GM12878 (cell line): ENCODE results near the gene CPNE4. TPM values are rescaled to one million over a fixed set of nuclear protein-coding genes. Genes with fewer than 3 reads are reported as not detected.

Experiments used
- ATAC-seq: fragments of 200-7000 bp; cut with Tn5 transposase; 3 replicates; pipeline ENCODE4 v1.9.1; 2020; ENCODE audit warnings: mild to moderate bottlenecking, moderate library complexity
- BruUV-seq: library from RNA; stranded (reverse); fragments of 400-500 nt; replicated peaks from 2 replicates; lab custom pipeline; 2021; lab: Mats Ljungman, UMichigan
- CTCF ChIA-PET: fragments of 300-600 bp; sonication (Branson Sonifier 250); formaldehyde crosslinking; extraction: SDS; loops from one replicate; lab custom pipeline; 2021; ENCODE audit warnings: inconsistent platforms; lab: Yijun Ruan, JAX
- POLR2A ChIA-PET: fragments of 350-600 bp; formaldehyde crosslinking; extraction: SDS; loops from one replicate; lab custom pipeline; 2021; ENCODE audit warnings: inconsistent platforms; lab: Charles Lee
- RAD21 ChIA-PET: fragments of 300-600 bp; sonication (Branson Sonifier 250); formaldehyde crosslinking; loops from one replicate; lab custom pipeline; 2023; ENCODE audit warnings: antibody characterized with exemption; ENCODE audit not compliant: unreplicated experiment; lab: Charles Lee
- SMC1A ChIA-PET: fragments of 300-600 bp; sonication (Branson Sonifier 250); formaldehyde crosslinking; loops from one replicate; lab custom pipeline; 2023; ENCODE audit not compliant: unreplicated experiment, uncharacterized antibody; lab: Charles Lee
- DNase-seq: peaks from one replicate; pipeline ENCODE4 v3.0.0-alpha.2; 2011; ENCODE audit warnings: low read depth, low spot score
- FAIRE-seq: peaks from 3 replicates; lab custom pipeline; 2011; peaks lifted over from hg19 to GRCh38; lab: Jason Lieb, UNC
- H2AFZ ChIP-seq: 2 replicates; pipeline ENCODE4 v1.6.0; 2011; ENCODE audit warnings: low read depth, low read length, control low read depth; ENCODE audit not compliant: control insufficient read depth
- H3K27ac ChIP-seq: 2 replicates; pipeline ENCODE4 v1.5.1; 2011; ENCODE audit warnings: control low read depth; ENCODE audit not compliant: control insufficient read depth, insufficient read depth
- H3K27me3 ChIP-seq, 2 experiments: replicated peaks in 1 of 2; 2 replicates each; pipeline versions ENCODE4 v1.6.0 to v1.6.1; 2011; ENCODE audit warnings: low read length in 1 of 2; ENCODE audit not compliant: control insufficient read depth in 2 of 2, insufficient read depth in 2 of 2
- H3K36me3 ChIP-seq, 2 experiments: 2 replicates each; pipeline ENCODE4 v1.5.1; 2011; ENCODE audit warnings: low read length in 1 of 2; ENCODE audit not compliant: control insufficient read depth in 2 of 2, insufficient read depth in 2 of 2
- H3K4me1 ChIP-seq: 2 replicates; pipeline ENCODE4 v1.6.1; 2011; ENCODE audit warnings: mild to moderate bottlenecking, low read length, moderate library complexity, mixed read lengths; ENCODE audit not compliant: control insufficient read depth, insufficient read depth
- H3K4me2 ChIP-seq: 2 replicates; pipeline ENCODE4 v1.6.0; 2011; ENCODE audit warnings: control low read depth; ENCODE audit not compliant: control insufficient read depth, insufficient read depth
- H3K4me3 ChIP-seq: fragments of 200-600 bp; sonication (generic); 2 replicates; pipeline ENCODE4 v1.5.1; 2016
- H3K79me2 ChIP-seq: 2 replicates; pipeline ENCODE4 v1.6.0; 2011; ENCODE audit warnings: low read length; ENCODE audit not compliant: control insufficient read depth, insufficient read depth
- H3K9ac ChIP-seq: 2 replicates; pipeline ENCODE4 v1.8.0; 2011; ENCODE audit warnings: low read length, control low read depth, mixed read lengths; ENCODE audit not compliant: control insufficient read depth, insufficient read depth
- H3K9me3 ChIP-seq: replicated peaks from 3 replicates; pipeline ENCODE4 v1.5.1; 2011; ENCODE audit warnings: mild to moderate bottlenecking, low read length; ENCODE audit not compliant: control insufficient read depth, insufficient read depth
- H4K20me1 ChIP-seq: 2 replicates; pipeline ENCODE4 v1.6.0; 2011; ENCODE audit not compliant: control insufficient read depth, insufficient read depth
- CBFB ChIP-seq: IDR thresholded peaks from 2 replicates; pipeline ENCODE4 v1.6.1; 2016; ENCODE audit warnings: antibody characterized with exemption, low read depth
- CBX3 ChIP-seq: fragments of 200-600 bp; sonication (generic); IDR thresholded peaks from 2 replicates; pipeline ENCODE4 v1.6.1; 2016; ENCODE audit warnings: low read depth, borderline replicate concordance
- CEBPZ ChIP-seq: fragments of 150-350 bp; IDR thresholded peaks from 2 replicates; pipeline ENCODE4 v1.6.1; 2016; ENCODE audit warnings: low read depth, low read length
- CTCF ChIP-seq, 3 experiments: IDR thresholded peaks in 2 of 3; conservative IDR thresholded peaks in 1 of 3; 2 replicates each; pipeline ENCODE4 v1.5.1; 2011; ENCODE audit warnings: low read depth in 3 of 3, low read length in 3 of 3, mild to moderate bottlenecking in 3 of 3, control low read depth in 2 of 3, moderate library complexity in 2 of 3, inconsistent platforms in 1 of 3, mixed read lengths in 1 of 3; ENCODE audit not compliant: control insufficient read depth in 2 of 3, insufficient read depth in 1 of 3; ENCODE audit errors: extremely low read depth in 1 of 3
- GATAD2B ChIP-seq: fragments of 450-650 bp; conservative IDR thresholded peaks from 2 replicates; pipeline ENCODE4 v1.6.1; 2017; ENCODE audit warnings: low read depth, mild to moderate bottlenecking, moderate library complexity
- HDGF ChIP-seq: fragments of 450-650 bp; IDR thresholded peaks from 2 replicates; pipeline ENCODE4 v1.6.1; 2016; ENCODE audit warnings: antibody characterized with exemption
- IKZF2 ChIP-seq, 2 experiments: fragments of 450-650 bp; IDR thresholded peaks; 2 replicates each; pipeline ENCODE4 v1.6.1; 2017; ENCODE audit warnings: mild to moderate bottlenecking in 2 of 2, moderate library complexity in 2 of 2
- LARP7 ChIP-seq: fragments of 450-650 bp; IDR thresholded peaks from 2 replicates; pipeline ENCODE4 v1.6.1; 2017; ENCODE audit warnings: mild to moderate bottlenecking
- MYB ChIP-seq: fragments of 150-350 bp; IDR thresholded peaks from 2 replicates; pipeline ENCODE4 v1.6.1; 2014; ENCODE audit warnings: mild to moderate bottlenecking, low read depth, low read length, borderline replicate concordance
- NFYB ChIP-seq: IDR thresholded peaks from 2 replicates; pipeline ENCODE4 v1.6.1; 2011; ENCODE audit warnings: low read depth, mild to moderate bottlenecking, low read length, improper control_type of control experiment, moderate library complexity; ENCODE audit not compliant: insufficient read depth
- PBX3 ChIP-seq: IDR thresholded peaks from 2 replicates; pipeline ENCODE4 v1.6.1; 2011; ENCODE audit warnings: mild to moderate bottlenecking, low read depth, low read length, moderate library complexity; ENCODE audit not compliant: insufficient replicate concordance
- POLR2AphosphoS5 ChIP-seq: IDR thresholded peaks from 2 replicates; pipeline ENCODE4 v1.6.1; 2011; ENCODE audit warnings: mild to moderate bottlenecking, low read length, inconsistent platforms
- RB1 ChIP-seq: fragments of 450-650 bp; formaldehyde crosslinking; IDR thresholded peaks from 2 replicates; pipeline ENCODE4 v1.6.1; 2017; ENCODE audit warnings: mild to moderate bottlenecking, borderline replicate concordance
- RBBP5 ChIP-seq: fragments of 200-600 bp; sonication (generic); conservative IDR thresholded peaks from 2 replicates; pipeline ENCODE4 v1.6.1; 2016
- SP1 ChIP-seq: IDR thresholded peaks from one replicate; pipeline ENCODE4 v1.6.1; 2011; ENCODE audit warnings: low read depth, low read length
- SPI1 ChIP-seq: IDR thresholded peaks from 2 replicates; pipeline ENCODE4 v1.6.1; 2011; ENCODE audit warnings: low read depth, mild to moderate bottlenecking, low read length, moderate library complexity, borderline replicate concordance; ENCODE audit not compliant: insufficient read depth
- SUPT20H ChIP-seq: IDR thresholded peaks from 2 replicates; pipeline ENCODE4 v1.6.1; 2011; ENCODE audit warnings: low read depth, mild to moderate bottlenecking, low read length, moderate library complexity, borderline replicate concordance; ENCODE audit not compliant: control insufficient read depth
- YBX1 ChIP-seq: fragments of 450-650 bp; IDR thresholded peaks from 2 replicates; pipeline ENCODE4 v1.6.1; 2016; ENCODE audit warnings: antibody characterized with exemption
- WGBS: methylation state at CpG from one replicate; pipeline ENCODE4 v1.1.6; 2016; ENCODE audit warnings: low lambda C conversion rate; ENCODE audit not compliant: insufficient replicate concordance, insufficient coverage; ENCODE audit errors: missing lambda C conversion rate; 5-methylcytosine and 5-hydroxymethylcytosine counted together
- in situ Hi-C: fragments of 300-500 bp; cut with MboI; formaldehyde crosslinking; loops from 9 replicates; pipeline ENCODE4 v1.14.3; 2018; ENCODE audit warnings: mixed read lengths
- intact Hi-C: fragments of 100-400 bp; cut with micrococcal nuclease; formaldehyde crosslinking; loops from one replicate; pipeline ENCODE4 v1.14.2; 2022; ENCODE audit not compliant: unreplicated experiment
- polyA plus RNA-seq, 11 experiments: library from polyadenylated mRNA; depleted of rRNA in 4 of 11; unstranded in 6 of 11; stranded (reverse) in 5 of 11; fragments of >200 nt; fragmentation: Nextera tagmentation in 4 of 11; fragmentation: Illumina TruSeq in 1 of 11; extraction: Ambion mirVana in 4 of 11; extraction: Trizol in 1 of 11; gene quantifications; 1 replicate in 1 of 11; 2 replicates in 10 of 11; pipeline versions ENCODE4 v1.2.1 to v1.2.3, GENCODE V29; 2011 to 2016; ENCODE audit warnings: inconsistent platforms in 2 of 11, missing spikeins in 2 of 11, low read depth in 1 of 11
- total RNA-seq, 4 experiments: library from RNA; depleted of rRNA in 3 of 4; stranded (reverse); fragments of >200 nt in 3 of 4; fragmentation: Illumina TruSeq in 1 of 4; extraction: Trizol in 1 of 4; gene quantifications; 2 replicates each; pipeline versions ENCODE4 v1.2.1 to v1.2.3, GENCODE V29; 2013 to 2021

The CPNE4 gene
- total and polyA plus RNA-seq, 10 of the 15 experiments (the other 5 are each of a cell fraction or from before 2014, with no cell fraction given), result 0.17 to 1.9 (median 0.48) TPM; not detected in 1

- 0% methylated on average over 1 of the region's 1 CpG for WGBS
- DNase-seq, result no peak
- no peaks in the 10 kb centered on the region for H3K36me3 ChIP-seq
- 0 out of 2 replicates have a peak, but pooled peaks cover 7% of the 10 kb centered on the region for H3K4me1 ChIP-seq
- no peak overlapping the region for H3K4me3 ChIP-seq
- ChIA-PET CTCF (no interaction called here), SMC1A (no interaction called here), POLR2A (no interaction called here), RAD21 (no interaction called here)
- BruUV-seq, result no TSS peak
- peak; percentile 80 for FAIRE-seq
- H3K27ac ChIP-seq, result no peak overlapping the region
- H3K4me2 ChIP-seq, result no peak overlapping the region
- no peaks in the 10 kb centered on the region for H3K9me3 ChIP-seq
- intact Hi-C loops, result no loop called here
- in situ Hi-C loops, result no loop called here
- H3K27me3 ChIP-seq, result no peaks in the 10 kb centered on the region
- no peak overlapping the region for H2AFZ ChIP-seq
- H3K79me2 ChIP-seq, result no peaks in the 10 kb centered on the region
- peak; percentile 41 for ATAC-seq
- H3K9ac ChIP-seq, result no peak overlapping the region
- TF ChIP-seq GATAD2B (no peak), SPI1 (0 out of 2 replicates have a peak, but pooled peaks have one; percentile 48), SUPT20H (no peak), LARP7 (no peak), IKZF2 (IDR thresholded peaks at IDR 0.05) (0 out of 4 replicates have a peak, but pooled peaks of 1 of the 2 experiments have one; percentile 34), RB1 (no peak), POLR2AphosphoS5 (no peak), YBX1 (no peak), MYB (no peak), NFYB (no peak), CBFB (no peak), RBBP5 (no peak), SP1 (no peak), CTCF (IDR thresholded peaks at IDR 0.05 in 2 of 3, conservative IDR thresholded peaks at IDR 0.05 in 1 of 3; ENCODE audit: control insufficient read depth in 2 of 3, extremely low read depth in 1 of 3, insufficient read depth in 1 of 3, low read depth in 3 of 3, low read length in 3 of 3) (no peak), CEBPZ (no peak), PBX3 (no peak), HDGF (no peak), CBX3 (no peak)
- no peaks in the 10 kb centered on the region for H4K20me1 ChIP-seq
Observed at GRCh38 chr3:131620977-131621376, 413.8 kb downstream of the CPNE4 start.
